ENCODE results near the gene UNCX.

Gene UNCX

GRCh38 chr7:1214516-1214915, 18.2 kb upstream of the UNCX start:
- DNase-seq (ENCODE audit: low spot score), result no peak

GRCh38 chr7:1218541-1219165, 14.0 kb upstream of the UNCX start:
- no peak for DNase-seq (ENCODE audit: low spot score)

- no peak for DNase-seq (ENCODE audit: low spot score)
Measured at GRCh38 chr7:1219498-1219897, 13.2 kb upstream of the UNCX start.

- no peak for DNase-seq (ENCODE audit: low spot score)
Measured at GRCh38 chr7:1220000-1220726, 12.5 kb upstream of the UNCX start.

- no peak for DNase-seq (ENCODE audit: low spot score)
Measured at GRCh38 chr7:1220977-1221745, 11.5 kb upstream of the UNCX start.

GRCh38 chr7:1223196-1223981, 9.3 kb upstream of the UNCX start:
- DNase-seq (ENCODE audit: low spot score), result no peak

GRCh38 chr7:1224086-1224716, 8.5 kb upstream of the UNCX start:
- DNase-seq (ENCODE audit: low spot score), result no peak

- DNase-seq (ENCODE audit: low spot score), result no peak
Measured at GRCh38 chr7:1225030-1225429, 7.6 kb upstream of the UNCX start.

GRCh38 chr7:1225441-1226185, 7.1 kb upstream of the UNCX start:
- no peak for DNase-seq (ENCODE audit: low spot score)

GRCh38 chr7:1226186-1226901, 6.3 kb upstream of the UNCX start:
- no peak for DNase-seq (ENCODE audit: low spot score)

GRCh38 chr7:1227071-1227804, 5.4 kb upstream of the UNCX start:
- DNase-seq (ENCODE audit: low spot score), result no peak

GRCh38 chr7:1227814-1228544, 4.7 kb upstream of the UNCX start:
- no peak for DNase-seq (ENCODE audit: low spot score)

GRCh38 chr7:1228545-1229201, 4.0 kb upstream of the UNCX start:
- no peak for DNase-seq (ENCODE audit: low spot score)

GRCh38 chr7:1229202-1229947, 3.3 kb upstream of the UNCX start:
- DNase-seq (ENCODE audit: low spot score), result no peak

GRCh38 chr7:1229956-1230355, 2.7 kb upstream of the UNCX start:
- no peak for DNase-seq (ENCODE audit: low spot score)

GRCh38 chr7:1230411-1231213, 2.1 kb upstream of the UNCX start:
- DNase-seq (ENCODE audit: low spot score), result no peak

Data from SK-N-DZ (cell line).